Parathyroid adenoma (tissue), 2 donors: ENCODE measurements around the gene MRPL53.

Experiments
- H2AFZ ChIP-seq: fragments of 300-600 bp; sonication (generic); one replicate; pipeline ENCODE4 v1.7.0; 2017; ENCODE audit warnings: antibody characterized with exemption, mild to moderate bottlenecking
- H3K27ac ChIP-seq: fragments of 300-600 bp; sonication (generic); one replicate; pipeline ENCODE4 v1.7.0; 2017
- H3K27me3 ChIP-seq: fragments of 300-600 bp; sonication (generic); one replicate; pipeline ENCODE4 v1.7.0; 2017; ENCODE audit warnings: low read length; ENCODE audit not compliant: control insufficient read depth, insufficient read depth
- H3K36me3 ChIP-seq: fragments of 300-600 bp; sonication (generic); one replicate; pipeline ENCODE4 v1.7.0; 2017; ENCODE audit warnings: low read length; ENCODE audit not compliant: control insufficient read depth, insufficient read depth
- H3K4me1 ChIP-seq: fragments of 300-600 bp; sonication (generic); one replicate; pipeline ENCODE4 v1.7.0; 2017; ENCODE audit warnings: control low read depth
- H3K4me2 ChIP-seq: fragments of 300-600 bp; sonication (generic); one replicate; pipeline ENCODE4 v1.7.0; 2017; ENCODE audit warnings: low read length
- H3K4me3 ChIP-seq: fragments of 300-600 bp; sonication (generic); one replicate; pipeline ENCODE4 v1.7.0; 2017; ENCODE audit warnings: low read depth, low read length
- H3K79me2 ChIP-seq: fragments of 300-600 bp; sonication (generic); one replicate; pipeline ENCODE4 v1.7.0; 2017; ENCODE audit warnings: control low read depth
- H3K9ac ChIP-seq: fragments of 300-600 bp; sonication (generic); one replicate; pipeline ENCODE4 v1.7.0; 2017; ENCODE audit warnings: mild to moderate bottlenecking
- H3K9me3 ChIP-seq: fragments of 300-600 bp; sonication (generic); one replicate; pipeline ENCODE4 v1.7.0; 2017; ENCODE audit warnings: low read length; ENCODE audit not compliant: control insufficient read depth
- CTCF ChIP-seq: fragments of 300-600 bp; sonication (generic); IDR thresholded peaks from one replicate; pipeline ENCODE4 v1.7.0; 2017; ENCODE audit warnings: antibody characterized with exemption, mild to moderate bottlenecking
- donor health status: primary hyperparathyroidism.

MRPL53 gene

GRCh38 chr2:74472086-74472944 lies at the start of gene MRPL53:
Gene MRPL53 (minus strand): TSS chr2:74472680. CDS start chr2:74472660, 20 bp downstream.
- Histone ChIP-seq H3K79me2 (no peaks in the 10 kb centered on the region), H3K36me3 (no peaks in the 10 kb centered on the region), H3K9ac (peak within 1 kb of the TSS; percentile 15), H3K4me3 (peak within 1 kb of the TSS; percentile 95), H3K27ac (peak within 1 kb of the TSS; percentile 90), H3K27me3 (no peaks in the 10 kb centered on the region), H3K4me1 (peaks cover 8% of the 10 kb centered on the region), H2AFZ (peak within 1 kb of the TSS; percentile 94), H3K9me3 (no peaks in the 10 kb centered on the region), H3K4me2 (peak within 1 kb of the TSS; percentile 82)
- no peak for TF ChIP-seq CTCF

- peak overlapping the region; percentile 46 for H3K4me3 ChIP-seq
- no peaks in the 10 kb centered on the region for H3K27me3 ChIP-seq
- H3K79me2 ChIP-seq, result no peaks in the 10 kb centered on the region
- no peak for TF ChIP-seq CTCF
- peak overlapping the region; percentile 62 for H2AFZ ChIP-seq
- peak overlapping the region; percentile 61 for H3K4me2 ChIP-seq
- no peaks in the 10 kb centered on the region for H3K4me1 ChIP-seq
- no peaks in the 10 kb centered on the region for H3K9me3 ChIP-seq
- no peak overlapping the region for H3K27ac ChIP-seq
- H3K36me3 ChIP-seq, result no peaks in the 10 kb centered on the region
- H3K9ac ChIP-seq, result no peak overlapping the region
Measured at GRCh38 chr2:74516650-74517049, 44.2 kb upstream of the MRPL53 start.

- Histone ChIP-seq H3K4me1 (no peaks in the 10 kb centered on the region), H3K9ac (no peak overlapping the region), H3K4me2 (peak overlapping the region; percentile 61), H3K9me3 (no peaks in the 10 kb centered on the region), H3K27me3 (no peaks in the 10 kb centered on the region), H2AFZ (peak overlapping the region; percentile 62), H3K36me3 (no peaks in the 10 kb centered on the region), H3K27ac (no peak overlapping the region), H3K79me2 (no peaks in the 10 kb centered on the region), H3K4me3 (peak overlapping the region; percentile 46)
- TF ChIP-seq CTCF, result no peak
Measured at GRCh38 chr2:74515981-74516633, 43.6 kb upstream of the MRPL53 start.

- Histone ChIP-seq H3K79me2 (no peaks in the 10 kb centered on the region), H3K4me3 (peak overlapping the region; percentile 46), H3K27ac (no peak overlapping the region)
Measured at GRCh38 chr2:74515271-74515980, 42.9 kb upstream of the MRPL53 start.

More at GRCh38 chr2:74515271-74515980, 42.9 kb upstream of the MRPL53 start:
- Histone ChIP-seq H3K4me1 (no peaks in the 10 kb centered on the region), H3K4me2 (peak overlapping the region; percentile 61), H3K36me3 (no peaks in the 10 kb centered on the region), H3K9ac (no peak overlapping the region), H3K9me3 (no peaks in the 10 kb centered on the region), H2AFZ (peak overlapping the region; percentile 62), H3K27me3 (no peaks in the 10 kb centered on the region)
- TF ChIP-seq CTCF, result no peak
